HG03045 (cell line): Measurements from ENCODE around the gene MRPL33.
"Not testable (repeated sequence)": the region's sequence is repeated elsewhere in the genome, so short reads cannot be mapped to it uniquely, and the experiment has no call there.

Source experiments
- ATAC-seq: cut with Tn5 transposase; IDR thresholded peaks from one replicate; pipeline ENCODE4 v1.9.1; 2021; ENCODE audit warnings: mild to moderate bottlenecking, moderate library complexity; ENCODE audit not compliant: unreplicated experiment

MRPL33 gene

DNA sequence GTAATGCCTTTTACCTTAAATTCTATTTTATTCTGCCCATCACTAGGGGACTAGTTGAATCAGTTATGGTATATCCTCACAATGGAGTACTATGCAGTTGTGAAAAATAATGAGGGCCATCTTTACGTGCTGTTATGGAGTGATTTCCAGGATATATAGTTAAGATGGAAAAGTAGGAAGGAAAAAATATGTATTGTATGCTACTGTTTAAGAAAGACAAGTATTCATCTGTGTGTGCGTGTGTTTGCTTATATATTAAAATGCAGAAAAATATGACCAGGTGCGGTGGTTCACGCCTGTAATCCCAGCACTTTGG lies 32.5 kb upstream of the MRPL33 start:
- ATAC-seq = no peak

DNA sequence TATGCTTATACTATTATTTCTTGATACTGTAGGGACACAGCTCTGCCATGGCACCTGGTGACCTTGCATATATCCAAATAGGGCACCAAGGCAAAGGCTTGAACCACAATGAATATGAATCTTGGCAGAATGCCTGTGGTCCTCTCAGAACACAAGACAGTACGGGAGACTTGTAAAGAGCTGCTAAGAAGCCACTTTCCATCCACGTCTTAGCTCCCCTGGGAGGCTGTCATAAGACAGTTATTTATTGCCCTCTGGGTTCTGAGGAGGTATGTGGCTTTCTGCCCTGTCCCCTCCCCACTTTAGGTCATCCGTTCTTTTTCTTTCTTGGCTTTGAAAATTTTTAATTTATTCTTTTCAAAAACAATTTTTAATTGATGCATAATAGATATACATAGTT lies 29.8 kb upstream of the MRPL33 start:
- ATAC-seq = no peak

DNA sequence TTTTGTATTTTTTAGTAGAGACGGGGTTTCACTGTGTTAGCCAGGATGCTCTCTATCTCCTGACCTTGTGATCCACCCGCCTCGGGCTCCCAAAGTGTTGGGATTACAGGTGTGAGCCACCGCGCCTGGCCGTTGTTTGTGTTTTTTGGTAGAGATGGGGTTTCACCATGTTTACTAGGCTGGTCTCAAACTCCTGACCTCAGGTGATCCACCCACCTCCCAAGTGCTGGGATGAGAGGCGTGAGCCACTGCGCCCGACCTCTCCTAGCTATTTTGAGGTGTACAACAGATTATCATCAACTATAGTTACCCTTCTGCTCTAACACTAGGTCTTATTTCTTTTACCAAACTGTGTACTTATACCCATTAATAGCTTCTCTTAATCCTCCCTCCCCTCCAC lies 28.9 kb upstream of the MRPL33 start:
- ATAC-seq = no peak

DNA sequence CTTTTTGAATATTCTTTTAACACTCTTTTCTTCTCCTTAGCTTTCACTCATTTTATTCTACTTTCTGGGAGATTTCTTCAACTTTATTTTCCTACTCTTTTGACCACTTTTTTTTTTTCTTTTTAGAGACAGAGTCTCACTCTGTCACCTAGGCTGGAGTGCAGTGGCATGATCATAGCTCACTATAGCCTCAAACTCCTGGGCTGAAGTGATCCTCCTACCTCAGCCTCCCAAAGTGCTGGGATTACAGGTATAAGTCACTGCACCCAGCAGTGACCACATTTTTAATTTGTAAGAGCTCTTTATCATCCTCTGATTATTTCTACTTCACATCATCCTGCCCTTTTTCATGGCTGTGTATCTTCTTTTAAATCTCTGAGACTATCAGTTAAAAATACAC lies 26.0 kb upstream of the MRPL33 start:
- ATAC-seq = not testable (repeated sequence)

DNA sequence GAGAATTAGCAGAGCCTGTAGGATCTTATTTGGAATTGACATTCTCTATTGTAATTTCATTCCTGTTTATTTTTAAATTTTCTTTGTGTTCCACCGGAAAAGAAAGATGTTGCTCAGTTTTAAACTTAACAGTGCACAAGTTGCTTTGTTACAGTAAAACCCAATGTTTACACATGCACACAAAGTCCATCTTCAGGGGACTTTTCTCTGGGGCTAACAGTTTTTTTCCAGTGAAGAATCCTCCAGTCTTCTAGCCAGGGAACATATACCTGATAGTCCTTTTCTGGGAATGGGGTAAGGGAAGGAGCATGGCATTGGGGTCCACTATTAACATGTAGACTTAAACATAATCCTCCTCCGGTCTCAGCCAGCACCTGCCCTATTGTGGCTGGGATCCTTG lies 25.2 kb upstream of the MRPL33 start:
- ATAC-seq = no peak

DNA sequence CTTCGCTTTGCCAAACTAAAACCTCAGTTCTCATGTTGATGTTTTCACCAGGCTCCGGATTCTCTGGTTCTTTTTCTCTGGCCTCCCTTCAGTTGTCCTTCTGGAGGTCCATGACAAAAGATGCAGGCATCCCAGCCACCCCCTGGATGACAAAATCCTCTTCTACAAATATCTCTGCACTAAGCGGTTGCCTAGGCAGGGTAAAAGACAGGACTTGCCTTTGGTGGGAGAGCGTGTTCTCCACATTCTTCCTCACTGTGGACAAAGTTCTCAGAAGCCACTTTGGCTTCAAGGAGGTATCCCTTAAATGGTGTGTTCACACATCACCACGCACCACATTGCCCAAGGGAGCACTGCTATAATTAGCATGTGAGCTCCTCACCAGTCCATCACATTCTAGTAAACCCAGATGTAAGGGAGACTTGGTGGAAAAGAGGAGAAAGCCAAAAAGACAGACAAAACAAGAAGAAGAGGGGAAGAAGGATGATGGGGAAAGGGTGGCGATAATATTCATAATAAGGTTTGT lies 23.6 kb upstream of the MRPL33 start:
- no peak for ATAC-seq

DNA sequence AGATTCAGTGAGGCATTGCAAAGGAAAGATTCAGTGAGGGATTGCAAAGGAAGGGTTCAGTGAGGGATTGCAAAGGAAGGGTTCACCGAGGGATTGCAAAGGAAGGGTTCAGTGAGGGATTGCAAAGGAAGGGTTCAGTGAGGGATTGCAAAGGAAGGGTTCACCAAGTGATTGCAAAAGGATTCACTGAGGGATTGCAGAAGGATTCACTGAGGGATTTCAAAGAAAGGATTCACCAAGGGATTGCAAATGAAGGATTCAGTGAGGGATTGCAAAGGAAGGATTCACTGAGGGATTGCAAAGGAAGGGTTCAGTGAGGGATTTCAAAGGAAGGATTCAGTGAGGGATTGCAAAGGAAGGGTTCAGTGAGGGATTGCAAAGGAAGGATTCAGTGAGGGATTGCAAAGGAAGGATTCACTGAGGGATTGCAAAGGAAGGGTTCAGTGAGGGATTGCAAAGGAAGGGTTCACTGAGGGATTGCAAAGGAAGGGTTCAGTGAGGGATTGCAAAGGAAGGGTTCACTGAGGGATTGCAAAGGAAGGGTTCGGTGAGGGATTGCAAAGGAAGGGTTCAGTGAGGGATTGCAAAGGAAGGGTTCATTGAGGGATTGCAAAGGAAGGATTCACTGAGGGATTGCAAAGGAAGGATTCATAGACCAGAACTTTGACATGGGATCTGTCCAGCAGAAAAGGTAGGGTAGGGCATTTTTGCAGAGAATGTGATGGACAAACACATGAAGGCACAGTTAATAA lies 22.5 kb upstream of the MRPL33 start:
- ATAC-seq = not testable (repeated sequence)

DNA sequence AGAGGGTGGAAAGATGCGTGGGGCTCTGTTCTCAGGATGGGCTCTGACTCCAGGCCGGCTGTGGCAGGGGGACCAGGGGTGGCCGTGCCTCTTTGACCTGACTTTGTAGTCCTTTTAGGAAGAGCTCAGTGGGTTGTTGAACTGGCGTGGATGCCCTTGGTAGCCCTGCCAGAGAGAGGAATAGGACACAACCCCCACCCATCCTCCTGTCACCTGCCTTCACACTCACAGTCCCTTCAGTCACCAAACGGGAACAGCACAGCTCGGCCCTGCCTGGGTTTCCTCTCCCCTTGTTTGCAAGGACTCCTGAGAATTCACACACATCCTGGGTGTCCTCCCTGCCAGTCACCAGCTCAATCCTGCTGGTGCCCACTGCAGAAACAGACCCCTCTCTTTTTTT lies 20.1 kb upstream of the MRPL33 start:
- no peak for ATAC-seq

DNA sequence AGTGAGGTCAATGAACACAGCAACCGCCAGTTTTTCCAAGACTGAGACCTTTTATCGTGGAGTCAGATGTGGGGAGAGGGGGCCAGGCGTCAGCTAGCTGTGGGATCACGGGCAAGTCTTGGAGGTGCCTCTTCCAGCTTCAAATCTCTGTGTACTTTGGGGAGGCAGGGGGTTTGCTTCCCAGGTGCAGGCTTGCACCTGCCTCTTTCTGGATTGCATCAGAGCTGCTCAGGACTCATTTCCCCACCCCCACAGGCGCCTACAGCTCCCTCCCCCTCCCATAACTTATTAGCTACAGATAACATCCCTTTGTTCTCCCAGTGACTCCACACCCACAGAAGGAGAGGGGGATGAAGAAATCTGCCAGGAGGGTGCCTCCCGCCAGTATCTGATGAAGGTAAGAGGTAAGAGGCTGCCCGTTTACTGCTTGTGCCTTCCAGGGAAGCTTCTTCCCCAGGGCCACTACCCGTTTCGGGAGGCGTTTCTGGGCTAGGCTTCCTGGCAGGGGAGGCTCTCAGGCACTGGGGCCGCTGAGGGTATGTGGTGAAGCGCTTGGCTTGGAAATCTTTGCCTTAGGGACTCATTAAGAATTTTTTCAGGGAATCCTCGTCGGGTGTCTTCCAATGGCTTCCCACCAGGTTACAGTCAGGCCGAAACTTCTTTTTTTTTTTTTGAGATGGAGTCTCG lies 18.8 kb upstream of the MRPL33 start:
- no peak for ATAC-seq

DNA sequence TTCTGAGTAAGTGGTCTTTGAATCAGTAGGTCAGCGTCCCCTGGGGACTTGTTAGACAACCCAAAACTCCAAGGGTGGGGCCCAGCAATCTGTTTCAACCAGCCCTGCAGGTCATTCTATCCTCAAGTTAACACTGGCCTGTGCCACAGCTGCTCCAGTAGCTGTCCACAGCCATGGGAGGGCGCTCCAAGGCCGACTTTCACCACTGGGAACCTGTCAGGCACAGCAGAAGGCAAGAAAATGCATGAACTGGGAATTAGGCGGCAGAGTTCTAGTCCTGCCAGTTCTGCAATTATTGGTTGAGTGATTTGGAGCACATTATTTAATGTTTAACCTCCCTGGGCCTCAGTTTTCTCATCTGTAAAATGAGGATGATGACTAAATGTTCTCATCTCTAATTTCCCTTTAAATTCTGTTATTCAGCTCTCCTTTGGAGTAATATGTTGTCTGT lies 17.4 kb upstream of the MRPL33 start:
- ATAC-seq = no peak

DNA sequence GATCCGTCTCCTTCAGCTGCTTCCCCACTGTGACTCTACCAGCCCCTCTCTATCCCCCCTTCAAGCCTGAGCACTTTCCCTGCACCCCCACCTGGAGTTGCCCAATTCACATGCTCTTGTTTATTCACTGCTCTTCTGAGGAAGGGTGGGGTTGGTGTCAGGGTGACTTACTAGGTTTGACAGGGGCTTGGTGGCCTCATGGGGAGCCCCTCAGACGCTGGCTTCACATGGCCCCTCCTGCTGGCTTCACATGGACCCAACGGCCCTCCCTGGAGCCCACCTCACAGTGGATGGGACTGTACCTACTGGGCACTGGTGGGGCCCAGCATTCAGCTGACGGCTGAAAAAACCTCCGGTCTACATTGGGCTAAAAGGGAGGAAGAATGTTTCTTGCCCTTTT lies 16.7 kb upstream of the MRPL33 start:
- no peak for ATAC-seq

DNA sequence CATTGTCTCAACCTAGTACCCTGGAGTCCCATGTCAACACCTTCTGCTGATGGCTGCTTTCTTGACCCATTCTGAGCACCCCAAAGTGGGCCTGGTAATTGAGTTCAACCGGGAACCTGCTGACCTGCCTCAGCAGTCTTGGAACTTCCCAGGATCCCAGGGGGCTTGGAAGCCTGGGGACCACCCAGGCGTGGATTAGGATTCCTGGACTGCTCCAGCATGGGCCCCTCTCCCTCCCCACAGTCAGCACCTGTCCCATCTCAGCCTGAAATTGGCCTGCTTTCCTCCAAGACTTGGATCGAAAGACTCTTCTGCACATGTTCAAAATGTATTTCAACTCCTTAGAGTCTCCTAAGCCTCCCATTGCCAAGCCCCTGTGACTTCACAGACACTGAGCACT lies 15.4 kb upstream of the MRPL33 start:
- ATAC-seq = no peak

DNA sequence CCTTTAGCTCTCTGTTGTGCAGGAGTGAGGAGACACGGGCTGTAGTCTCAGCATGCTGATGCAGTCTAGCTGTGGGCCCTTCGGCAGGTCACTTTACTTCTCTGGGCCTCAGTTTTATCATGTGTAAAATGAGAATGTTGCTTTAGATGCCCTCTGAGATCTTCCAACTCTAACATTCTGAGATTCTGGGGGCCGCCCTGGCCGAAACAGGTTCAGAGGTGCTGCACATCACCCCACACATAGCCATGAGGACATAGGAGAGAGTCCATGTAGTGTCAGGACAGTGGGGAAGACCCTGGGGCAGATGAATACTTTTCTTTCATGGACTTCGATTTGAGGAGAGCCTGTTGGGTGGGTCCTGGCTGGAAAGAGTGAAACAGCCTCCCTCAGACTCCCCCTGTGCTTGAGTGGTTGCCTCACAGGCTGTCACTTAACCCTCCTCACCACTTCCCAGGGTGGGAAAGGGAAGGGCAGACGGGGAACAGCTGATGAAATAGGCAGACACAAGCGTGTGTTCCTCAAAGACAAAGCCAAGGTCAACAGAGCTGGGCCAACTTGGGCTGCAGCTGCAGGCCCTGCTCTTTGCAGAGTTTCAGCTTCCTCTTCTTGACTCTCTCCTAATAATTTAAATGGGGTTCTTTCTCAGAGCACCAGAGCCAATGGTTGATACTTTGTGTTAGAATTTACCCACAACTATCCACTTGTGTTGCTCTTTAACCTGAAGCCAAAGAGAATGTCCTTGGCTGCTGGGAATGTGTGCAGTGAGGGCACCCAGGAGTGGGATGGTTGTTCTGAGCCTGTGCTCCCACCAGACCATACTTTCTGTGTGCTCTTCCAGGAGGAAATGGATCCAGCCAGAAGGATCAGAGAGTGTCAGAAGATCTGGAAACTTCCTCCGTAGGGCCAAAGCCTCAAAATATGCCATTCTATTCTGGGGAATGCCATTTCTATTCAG lies 14.7 kb upstream of the MRPL33 start:
- ATAC-seq = no peak

DNA sequence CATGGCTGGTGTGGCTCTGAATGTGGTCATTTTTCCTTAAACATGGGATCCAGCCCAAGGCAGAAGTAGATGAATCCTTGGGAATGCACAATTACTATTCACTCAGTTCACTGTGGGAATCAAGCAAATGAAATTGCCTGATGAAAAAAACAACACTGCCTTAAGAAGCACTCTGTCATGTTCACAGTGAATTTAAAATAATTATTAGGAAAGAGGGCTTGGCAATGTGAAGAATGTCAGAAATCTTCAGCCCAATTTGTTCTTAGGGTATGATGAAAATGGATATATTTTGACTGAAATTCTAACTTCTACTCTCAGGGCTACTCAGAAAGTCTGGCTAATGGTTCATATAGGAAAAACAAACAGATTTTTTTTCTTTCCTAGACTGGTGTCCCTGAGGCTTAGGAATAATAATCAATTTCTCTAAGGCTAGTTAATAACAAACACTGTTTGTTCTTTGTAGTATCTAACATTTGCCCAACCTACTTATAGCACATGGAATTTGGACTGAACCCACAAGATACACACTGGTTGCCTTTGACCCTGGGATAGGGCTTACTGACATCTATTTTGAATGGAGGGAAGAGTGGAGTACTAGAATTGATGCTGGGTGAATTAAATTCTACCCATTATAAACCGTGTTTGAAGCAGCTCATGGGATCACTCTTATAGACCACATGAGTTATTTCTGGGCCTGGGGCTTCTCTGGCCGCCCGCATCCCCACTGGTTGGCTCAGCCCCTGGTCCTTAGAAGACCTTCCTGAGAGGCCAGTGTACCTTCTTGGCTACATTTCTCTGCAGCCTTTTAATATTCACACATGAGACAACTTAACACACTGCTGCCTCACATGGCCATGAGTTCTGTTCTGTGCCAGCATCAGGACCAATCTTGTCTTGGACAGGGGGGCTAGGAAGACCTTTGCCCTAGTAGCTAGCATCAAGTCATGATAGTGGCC lies 8.3 kb upstream of the MRPL33 start:
- no peak for ATAC-seq

DNA sequence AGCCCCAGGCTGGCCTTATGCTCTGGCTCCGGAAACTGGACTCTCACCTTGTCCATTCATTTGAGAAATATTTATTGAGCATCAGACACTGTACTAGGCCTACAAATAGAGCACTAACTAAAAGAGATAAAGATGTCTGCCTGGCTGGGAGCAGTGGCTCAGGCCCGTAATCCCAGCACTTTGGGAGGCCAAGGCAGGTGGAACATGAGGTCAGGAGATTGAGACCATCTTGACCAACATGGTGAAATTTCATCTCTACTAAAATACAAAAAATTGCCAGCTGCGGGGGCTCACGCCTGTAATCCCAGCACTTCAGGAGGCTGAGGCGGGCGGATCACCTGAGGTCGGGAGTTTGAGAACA lies 7.6 kb upstream of the MRPL33 start:
- no peak for ATAC-seq

DNA sequence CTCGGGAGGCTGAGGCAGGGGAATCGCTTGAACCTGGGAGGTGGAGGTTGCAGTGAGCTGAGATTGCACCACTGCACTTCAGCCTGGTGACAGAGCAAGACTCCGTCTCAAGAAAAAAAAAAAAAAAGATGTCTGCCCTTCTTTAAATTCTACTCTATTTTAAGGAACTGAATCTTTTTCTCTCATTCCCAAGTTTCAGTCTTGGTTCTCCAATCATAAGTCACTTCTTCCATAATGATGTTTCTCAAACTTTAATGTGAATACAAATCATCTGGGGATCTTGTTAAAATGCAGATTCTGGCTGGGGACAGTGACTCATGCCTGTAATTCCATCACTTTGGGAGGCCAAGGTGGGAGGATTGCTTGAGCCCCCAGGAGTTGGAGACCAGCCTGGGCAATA lies 7.0 kb upstream of the MRPL33 start:
- not testable (repeated sequence) for ATAC-seq

DNA sequence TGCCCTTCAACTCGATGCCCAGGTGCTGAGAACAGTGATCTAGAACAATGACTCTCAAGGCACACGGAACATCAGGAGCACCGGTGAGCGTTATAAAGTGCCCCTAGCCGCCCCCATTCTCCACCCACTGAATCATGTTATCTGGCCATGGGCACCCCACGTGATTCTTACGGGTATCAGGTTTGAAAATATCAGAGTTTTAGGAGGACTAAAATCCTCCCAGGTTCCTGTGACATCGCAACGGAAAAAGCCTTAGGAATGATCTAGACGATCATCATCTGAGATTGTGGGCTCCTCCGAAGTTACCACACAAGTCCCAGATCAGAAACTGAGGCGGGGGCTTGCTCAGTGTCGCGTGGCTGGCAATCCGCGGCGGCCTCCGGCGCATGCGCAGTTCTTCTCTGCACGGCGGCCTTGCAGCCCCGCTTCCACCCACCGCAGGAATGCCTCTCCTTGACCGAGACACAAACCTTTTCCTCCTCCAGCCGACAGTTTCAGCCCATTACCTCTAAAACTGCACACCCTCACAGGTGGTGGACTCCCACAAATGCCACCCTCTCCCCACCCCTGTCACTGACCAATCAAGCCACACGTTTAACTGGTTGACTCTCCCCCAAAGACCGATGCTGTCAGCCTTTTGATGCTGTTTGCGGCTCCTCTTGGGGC lies 5.8 kb upstream of the MRPL33 start:
- ATAC-seq = no peak

DNA sequence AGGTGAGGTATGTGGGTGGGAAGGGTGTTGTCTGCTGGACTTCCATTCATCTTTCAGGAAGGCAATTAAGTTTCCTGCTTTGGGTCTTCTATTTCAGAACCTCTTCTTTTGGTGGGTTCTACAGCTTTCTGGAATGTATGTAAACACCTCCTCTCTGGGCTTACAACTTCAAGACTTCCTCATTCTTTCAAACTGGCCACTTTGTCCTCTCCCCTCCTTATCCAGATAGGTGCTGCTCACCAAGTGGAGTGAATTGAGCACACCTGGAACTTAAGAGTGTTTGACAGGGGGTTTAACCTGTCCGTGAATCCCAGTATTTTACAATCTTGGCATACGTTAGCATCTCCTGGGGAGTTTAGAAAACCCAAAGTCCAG lies 5.2 kb upstream of the MRPL33 start:
- ATAC-seq = no peak

DNA sequence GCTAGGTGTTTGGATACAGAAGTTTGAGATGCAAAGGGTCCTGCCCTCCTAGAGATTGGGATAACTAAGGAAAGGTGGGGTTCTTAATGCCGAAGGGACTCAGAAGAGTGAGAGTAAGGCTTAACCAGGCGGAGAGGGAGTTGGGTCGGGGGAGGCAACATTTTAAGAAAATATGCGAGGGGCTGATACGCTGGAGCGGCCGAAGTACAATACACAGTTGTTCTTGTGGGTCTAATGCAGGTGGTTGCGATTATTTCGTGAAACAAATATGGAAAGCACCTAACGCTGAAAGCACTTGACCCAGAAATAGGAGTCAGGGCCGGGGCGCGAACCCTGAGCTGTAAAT lies 344 bp upstream of the MRPL33 start:
- ATAC-seq = peak; percentile 20

DNA sequence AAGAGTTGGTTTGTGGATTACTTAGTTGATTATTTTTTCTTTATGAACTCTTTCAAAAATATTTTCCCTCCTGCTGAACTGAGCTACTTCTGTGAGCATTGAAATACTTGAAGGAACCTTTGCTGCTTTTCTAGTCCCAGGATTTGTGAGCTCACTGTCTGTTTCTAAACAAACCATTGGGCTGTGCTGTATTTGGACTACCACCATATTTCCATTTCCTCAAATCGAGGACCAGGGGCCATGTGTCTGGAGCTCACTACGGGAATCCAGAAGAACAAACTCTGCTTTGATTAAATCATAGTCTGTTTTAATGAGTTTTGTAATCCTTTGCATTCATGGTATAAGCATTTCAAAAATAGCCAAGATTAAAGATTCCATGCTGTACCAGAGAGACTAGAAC lies 1.3 kb downstream of the MRPL33 start:
- no peak for ATAC-seq
